OCI-M1 (cell line): ENCODE data around the gene OR1Q1.
"Not testable (repeated sequence)": the region's sequence is repeated elsewhere in the genome, so short reads cannot be mapped to it uniquely, and the experiment has no call there.

ENCODE experiments used
- DNase-seq: peaks from one replicate; lab custom pipeline; 2025; lab: John Stamatoyannopoulos, UW

OR1Q1 gene

DNA sequence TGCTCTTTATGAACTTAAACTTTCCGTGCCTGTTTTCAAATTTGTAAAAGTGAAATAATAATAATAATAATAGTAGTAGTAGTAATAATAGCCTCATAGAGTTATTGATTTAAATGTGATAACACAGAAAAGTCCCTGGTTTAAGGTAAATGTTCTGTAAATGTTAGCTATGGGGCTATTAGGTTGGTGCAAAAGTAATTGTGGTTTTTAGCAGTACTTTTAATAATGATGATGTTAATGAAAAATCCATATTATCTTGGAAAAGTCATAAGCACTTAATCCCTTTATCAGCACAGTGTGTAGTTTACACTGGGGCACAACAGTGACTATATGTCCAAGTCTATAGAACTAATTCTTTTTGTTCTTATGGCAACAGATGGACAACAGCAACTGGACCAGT is at the start of gene OR1Q1:
OR1Q1 (plus strand) TSS at position 377 of the 400 bp plus-strand sequence; CDS start at position 377, 0 bp downstream.
- DNase-seq = no peak

DNA sequence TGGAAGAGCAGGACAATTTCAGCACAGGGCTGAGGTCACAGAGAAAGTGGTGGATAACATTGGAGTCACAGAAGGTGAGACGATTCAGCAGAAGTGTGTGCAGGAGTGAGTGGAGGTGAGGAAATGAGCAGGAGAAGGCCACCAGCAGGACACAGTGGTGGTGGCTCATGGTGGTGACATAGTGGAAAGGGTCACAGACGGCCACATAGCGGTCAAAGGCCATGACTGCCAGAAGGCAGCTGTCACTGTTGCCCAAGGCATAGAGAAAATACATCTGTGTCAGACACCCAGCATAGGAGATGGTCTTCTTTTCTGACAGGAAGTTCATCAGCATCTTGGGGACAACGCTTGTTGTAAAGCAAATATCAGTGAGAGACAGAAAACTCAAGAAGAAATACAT is 46.6 kb upstream of the OR1Q1 start:
- DNase-seq = no peak

DNA sequence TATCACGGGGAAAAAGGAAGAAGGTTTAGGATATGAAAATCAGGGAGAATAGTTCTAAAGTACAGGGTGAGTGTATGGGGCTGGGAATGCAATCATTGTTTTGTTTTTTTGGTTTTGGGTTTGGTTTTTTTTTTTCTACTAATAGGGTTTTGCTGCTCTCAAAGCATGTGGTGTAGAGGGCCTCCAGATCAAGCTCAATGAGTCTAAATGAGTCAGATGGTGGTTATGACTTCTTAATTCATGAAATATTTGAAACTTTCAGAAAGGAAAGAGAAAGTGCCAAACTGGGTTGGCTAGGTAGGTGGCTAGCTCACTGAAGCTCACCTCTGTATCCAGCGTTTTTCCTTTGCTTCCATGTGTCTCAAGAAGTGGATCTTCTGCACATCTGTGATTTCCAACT is 42.1 kb upstream of the OR1Q1 start:
- peak; percentile 24 for DNase-seq

DNA sequence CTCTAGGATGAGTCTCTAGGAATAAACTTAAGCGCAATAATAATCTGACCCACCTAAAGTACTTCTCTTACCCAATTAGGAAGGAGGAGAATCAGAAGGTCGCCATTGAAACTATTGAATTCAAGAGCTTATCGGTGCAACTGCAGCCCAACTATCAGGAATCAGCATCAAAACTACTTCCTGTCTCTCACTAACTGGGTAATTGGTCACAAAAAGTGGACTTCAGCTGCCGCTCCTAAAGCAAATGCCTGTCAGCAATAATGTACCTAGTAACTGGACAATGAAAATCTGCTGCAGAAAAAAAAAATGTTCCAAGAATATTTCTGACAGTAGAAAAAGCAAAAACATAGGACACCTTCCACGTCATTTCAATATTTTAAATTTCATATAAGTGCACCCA is 34.7 kb upstream of the OR1Q1 start:
- peak; percentile 39 for DNase-seq

DNA sequence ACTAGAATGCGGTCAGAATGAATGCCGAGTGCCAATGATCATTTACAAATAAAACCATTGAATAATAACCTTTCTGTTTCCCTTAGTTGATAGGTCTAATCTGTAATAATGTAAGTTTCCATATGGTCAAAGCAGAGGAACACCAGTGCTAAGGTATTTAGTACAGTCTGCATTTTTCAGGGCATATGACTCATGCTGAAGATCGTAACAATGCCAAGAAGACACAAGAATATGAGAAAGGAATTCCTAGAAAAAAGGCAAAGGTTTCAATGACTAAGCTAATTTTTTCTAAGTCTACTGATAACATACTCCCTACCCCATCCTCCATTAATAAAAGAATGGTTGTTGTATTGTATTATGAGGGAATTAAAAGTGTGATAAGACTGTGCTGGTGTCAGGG is 34.2 kb upstream of the OR1Q1 start:
- peak; percentile 77 for DNase-seq

GRCh38 chr9:122583284-122583683 is 31.3 kb upstream of the OR1Q1 start, which contains the start of gene OR1L8:
TSS of gene OR1L8 (minus strand) at chr9:122583384. CDS start at chr9:122568477, 14,907 bp downstream.
- DNase-seq = not testable (repeated sequence)

- DNase-seq = no peak
Observed at GRCh38 chr9:122605691-122606090, 8.8 kb upstream of the OR1Q1 start.

- no peak for DNase-seq
Observed at GRCh38 chr9:122606587-122606986, 8.0 kb upstream of the OR1Q1 start.

- DNase-seq = no peak
Observed at GRCh38 chr9:122609804-122610203, 4.7 kb upstream of the OR1Q1 start.

GRCh38 chr9:122619996-122620395 is 5.5 kb downstream of the OR1Q1 start:
- no peak for DNase-seq

DNA sequence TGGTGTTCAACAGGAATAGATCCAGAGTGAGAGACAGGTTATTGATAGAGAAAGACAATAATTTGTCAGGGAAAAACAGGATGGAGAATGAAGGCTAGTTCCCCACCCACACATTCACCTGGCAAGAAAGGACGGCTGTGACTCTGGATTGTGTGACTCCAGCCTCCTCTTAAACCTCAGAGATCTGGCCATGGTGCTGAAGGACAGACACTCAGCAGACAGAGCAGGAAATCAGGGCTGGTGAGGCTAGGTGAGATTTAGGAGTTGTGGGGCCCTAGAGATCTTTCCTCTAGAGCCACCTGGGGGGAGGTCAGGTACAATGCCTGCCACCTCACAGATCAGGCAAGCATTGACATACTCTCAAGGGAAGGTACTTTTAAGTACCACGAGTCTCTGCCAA is 27.7 kb downstream of the OR1Q1 start:
- DNase-seq = peak; percentile 7

GRCh38 chr9:122656378-122656777 is 41.8 kb downstream of the OR1Q1 start:
- DNase-seq = no peak

GRCh38 chr9:122657527-122657926 is 43.0 kb downstream of the OR1Q1 start, which contains the start of gene OR1B1:
TSS of gene OR1B1 (minus strand) at chr9:122657627.
- no peak for DNase-seq

GRCh38 chr9:122661416-122661815 is 46.9 kb downstream of the OR1Q1 start, which contains the start of gene OR1L1:
TSS of gene OR1L1 (plus strand) at chr9:122661716. CDS start at chr9:122661716, 0 bp downstream.
- DNase-seq = no peak
